Skin of body (tissue), 2 donors: ENCODE data around the gene FAM240A. TPM values are rescaled to one million over a fixed set of nuclear protein-coding genes. Genes with fewer than 3 reads are reported as not detected.
"Not testable (repeated sequence)": the region's sequence is repeated elsewhere in the genome, so short reads cannot be mapped to it uniquely, and the experiment has no call there.

Experiments
- DNase-seq: peaks from one replicate; lab custom pipeline; 2025; lab: John Stamatoyannopoulos, UW
- total RNA-seq: library from RNA; depleted of rRNA; stranded (reverse); fragments of >200 nt; gene quantifications from one replicate; pipeline ENCODE4 v1.2.3, GENCODE V29; 2014

Gene FAM240A
- total RNA-seq, 1 donor from 2014 or later: not detected

GRCh38 chr3:46586738-46587246, 25.5 kb upstream of the FAM240A start:
- no peak for DNase-seq

DNA sequence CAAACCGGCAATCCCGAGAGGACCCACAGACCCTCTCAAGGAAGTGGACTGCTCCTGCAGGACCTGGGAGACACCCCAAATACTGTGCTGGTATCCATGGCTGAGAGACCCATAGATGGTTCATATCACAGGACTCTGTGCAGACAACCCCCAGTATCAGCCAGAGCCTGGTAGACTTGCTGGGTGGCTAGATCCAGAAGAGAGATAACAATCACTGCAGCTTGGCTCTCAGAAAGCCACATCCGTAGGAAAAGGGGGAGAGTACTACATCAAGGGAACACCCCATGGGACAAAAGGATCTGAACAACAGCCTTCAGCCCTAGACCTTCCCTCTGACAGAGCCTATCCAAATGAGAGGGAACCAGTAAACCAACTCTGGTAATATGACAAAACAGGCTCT, 25.1 kb upstream of the FAM240A start:
- DNase-seq: not testable (repeated sequence)

DNA sequence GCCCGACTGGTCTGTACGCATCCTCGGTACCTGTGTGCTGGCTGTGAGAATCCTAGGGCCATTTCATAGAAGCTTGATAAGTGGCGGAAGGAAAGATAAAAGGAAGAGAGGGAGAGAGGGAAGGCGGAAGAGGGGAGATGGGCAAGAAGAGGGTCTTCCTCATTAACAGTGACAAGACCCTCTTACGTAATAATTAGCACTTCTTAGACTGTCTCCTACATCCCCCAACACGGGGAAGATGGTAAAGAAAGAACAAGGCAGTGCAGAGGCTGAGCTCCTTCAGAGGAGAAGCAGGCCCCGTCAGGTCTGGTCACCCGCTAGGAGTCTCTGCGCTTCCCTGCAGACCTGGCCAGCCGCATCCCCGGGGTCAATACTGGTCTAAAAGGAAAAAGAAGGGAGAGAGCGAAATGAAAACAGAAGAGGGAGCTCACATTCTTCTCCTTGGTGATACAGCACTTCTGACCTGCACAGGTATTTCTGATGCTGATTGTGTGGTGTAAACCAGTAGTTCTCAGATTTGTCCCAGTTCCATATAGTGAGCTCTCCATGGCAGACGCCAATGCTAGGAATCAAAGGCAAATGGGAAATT, 19.0 kb upstream of the FAM240A start:
- no peak for DNase-seq

- no peak for DNase-seq
These were observed 18.3 kb upstream of the FAM240A start for GRCh38 chr3:46593979-46594378.

- no peak for DNase-seq
These were observed 17.6 kb upstream of the FAM240A start for GRCh38 chr3:46594723-46595122.

DNA sequence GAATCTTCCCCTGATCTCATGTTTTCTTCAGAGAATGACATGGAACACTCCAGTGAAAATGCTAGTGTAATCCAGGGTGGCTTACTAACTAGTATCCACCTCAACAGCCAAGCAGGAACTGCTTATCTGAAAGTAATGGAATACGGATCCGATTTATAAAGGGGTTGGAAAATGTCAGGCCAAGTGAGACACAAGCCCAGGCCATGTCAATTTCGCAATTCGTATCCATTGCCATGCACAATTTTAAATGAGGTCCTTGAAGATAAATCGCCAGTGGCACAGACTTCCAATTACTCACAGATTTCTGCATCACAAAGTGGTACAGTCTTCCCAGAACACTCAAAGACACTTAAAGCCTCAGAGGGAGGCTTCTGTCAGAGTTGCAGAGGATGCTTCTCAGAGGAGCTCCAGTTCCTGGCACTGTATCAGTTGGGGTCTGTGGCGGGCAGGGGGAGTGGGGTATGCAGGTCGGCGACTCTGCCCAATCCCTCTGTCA, 16.5 kb upstream of the FAM240A start:
- DNase-seq: no peak

DNA sequence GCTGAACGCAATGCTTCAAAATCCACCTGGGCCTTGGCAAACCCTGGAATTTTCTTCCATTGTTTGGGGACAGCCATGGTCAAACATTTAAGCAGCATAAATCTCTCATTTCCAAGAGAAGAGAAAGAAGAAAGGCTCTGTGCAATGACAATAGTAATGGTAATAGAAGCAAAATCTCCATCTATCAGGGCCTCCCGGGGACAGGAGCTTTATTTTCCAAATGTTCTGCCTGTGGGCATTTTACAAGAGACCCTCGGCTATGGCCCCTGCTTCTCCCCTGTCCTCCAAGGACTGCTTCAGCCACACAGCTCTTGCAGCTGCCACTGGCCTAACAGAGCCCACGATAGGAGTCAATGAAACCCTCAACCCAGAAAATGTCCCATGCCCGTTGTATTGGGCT, 12.7 kb upstream of the FAM240A start:
- DNase-seq: no peak

DNA sequence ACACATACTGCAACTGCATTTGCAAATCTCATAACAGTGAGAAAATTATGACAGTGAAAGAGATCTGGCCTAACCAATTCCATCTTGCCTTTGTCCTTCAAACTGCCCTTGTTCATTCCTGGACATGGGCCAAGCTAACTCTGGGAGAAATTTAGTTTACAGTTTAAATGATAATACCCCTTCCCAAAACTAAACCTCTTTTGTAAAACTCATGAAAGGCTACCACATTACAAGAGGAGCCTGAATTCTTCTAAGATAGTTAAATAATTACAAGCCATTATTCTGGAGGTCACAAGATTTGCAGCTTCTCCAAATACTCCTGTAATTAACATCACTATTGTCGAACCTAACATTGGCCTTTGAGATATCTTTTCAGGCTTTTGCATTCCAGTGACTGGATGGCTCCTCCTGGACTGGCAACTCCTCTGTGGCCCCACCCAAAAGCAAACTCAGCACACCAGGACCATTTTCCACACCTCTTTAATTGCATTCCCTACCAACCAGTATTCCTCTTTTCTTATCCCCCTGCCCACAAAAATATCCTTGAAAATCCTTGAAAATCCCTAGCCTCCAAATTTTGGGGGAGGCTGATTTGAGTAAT, 8.8 kb upstream of the FAM240A start:
- DNase-seq: no peak

- no peak for DNase-seq
These were observed 8.2 kb upstream of the FAM240A start for GRCh38 chr3:46604127-46604526.

DNA sequence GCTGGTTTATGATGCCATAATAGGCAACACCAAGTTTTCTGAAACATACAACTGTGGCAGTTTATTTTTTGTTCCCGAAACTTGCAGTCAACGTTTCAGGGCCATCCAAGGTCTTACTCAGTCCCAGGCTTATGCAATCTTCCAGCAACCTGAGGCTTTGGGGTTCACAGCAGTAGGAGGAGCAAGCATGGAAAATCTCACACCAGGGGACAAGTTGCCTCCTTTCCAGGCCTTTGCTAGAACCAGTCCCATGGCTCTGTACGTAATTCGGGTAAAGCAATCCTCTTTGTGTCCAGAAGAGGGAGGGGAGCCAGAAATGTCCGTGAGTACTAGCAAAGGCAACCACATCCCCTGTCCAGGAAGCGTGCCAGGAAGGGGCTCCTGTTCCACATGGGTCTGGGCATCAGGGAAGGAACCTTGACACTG, 4.7 kb upstream of the FAM240A start:
- no peak for DNase-seq

DNA sequence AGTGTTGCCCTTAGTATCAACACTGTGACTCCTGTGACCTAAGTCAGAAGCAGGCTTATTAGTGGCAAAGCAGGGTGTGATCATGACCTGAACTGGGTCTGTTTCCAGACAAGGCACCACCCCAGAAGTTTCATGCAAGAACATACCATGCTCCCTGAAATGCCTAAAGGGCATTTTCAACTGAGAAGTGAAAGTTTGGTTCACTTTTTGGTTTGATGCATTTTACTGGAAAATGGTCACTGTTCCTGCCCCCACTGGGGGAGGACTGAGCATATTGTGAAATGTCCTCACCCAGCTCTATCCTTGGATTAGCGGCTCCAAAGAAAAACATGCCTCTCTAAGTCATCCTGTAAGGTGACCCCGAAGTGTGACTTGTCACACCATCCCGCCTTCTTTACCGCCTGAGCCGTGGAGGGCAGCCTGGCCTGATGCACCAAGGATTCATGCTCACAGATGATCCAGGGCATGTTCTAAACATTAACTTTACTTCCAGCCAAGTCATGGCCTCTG, 3.1 kb upstream of the FAM240A start:
- DNase-seq: no peak

- DNase-seq: no peak
These were observed 2.2 kb upstream of the FAM240A start for GRCh38 chr3:46609944-46610722.

GRCh38 chr3:46613313-46614005, 1.1 kb downstream of the FAM240A start:
- DNase-seq: no peak

GRCh38 chr3:46614431-46614830, 2.1 kb downstream of the FAM240A start:
- no peak for DNase-seq

- DNase-seq: no peak
These were observed 2.9 kb downstream of the FAM240A start for GRCh38 chr3:46615050-46615775.

DNA sequence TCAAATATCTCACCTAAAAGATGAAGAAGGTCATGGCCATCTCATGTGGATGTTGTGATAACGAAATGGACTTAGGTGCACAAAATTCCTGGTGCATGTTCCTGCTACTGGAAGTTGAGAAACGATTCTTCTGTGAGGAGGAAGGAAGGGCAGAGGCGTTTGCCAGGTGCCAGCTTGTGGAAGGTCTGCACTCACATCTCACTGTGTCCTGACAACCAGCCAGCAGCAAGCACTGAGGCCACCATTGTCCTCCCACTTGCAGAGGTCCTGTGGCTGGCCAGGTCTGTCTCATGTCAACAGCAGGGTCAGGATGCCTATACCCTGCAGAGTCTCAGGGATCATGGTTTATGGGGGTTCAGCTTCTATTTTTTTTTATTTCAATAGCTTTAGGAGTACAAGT, 3.7 kb downstream of the FAM240A start:
- no peak for DNase-seq

DNA sequence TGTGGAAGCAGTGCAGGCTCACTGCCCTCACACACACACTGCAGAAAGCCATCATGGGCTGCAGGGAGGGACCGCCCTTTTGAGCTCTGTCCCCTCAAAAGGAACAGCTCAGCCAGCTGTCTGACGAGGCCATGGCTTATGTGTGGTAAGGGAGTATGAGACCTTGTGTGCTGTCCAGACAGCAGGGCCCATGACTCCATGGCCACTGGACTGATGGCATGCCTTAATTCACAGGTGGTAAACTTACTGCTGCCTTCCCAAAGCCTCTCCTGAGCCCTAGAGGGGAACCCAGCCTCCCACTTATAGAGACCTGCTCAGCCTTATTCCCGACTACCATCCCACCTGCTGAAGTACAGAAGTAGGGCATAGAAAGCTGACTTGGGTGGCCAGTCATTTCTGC, 5.6 kb downstream of the FAM240A start:
- no peak for DNase-seq

- peak; percentile 4 for DNase-seq
These were observed 7.8 kb downstream of the FAM240A start for GRCh38 chr3:46619845-46620778.

GRCh38 chr3:46624533-46624932, 12.2 kb downstream of the FAM240A start:
- DNase-seq: no peak
